HepG2 (cell line): ENCODE results near the gene CD274. TPM values are rescaled to one million over a fixed set of nuclear protein-coding genes. Genes with fewer than 3 reads are reported as not detected.

Experiments used
- ARID2 ChIP-seq: sonication (generic); formaldehyde crosslinking; IDR thresholded peaks from 2 replicates; pipeline ENCODE4 v1.8.1; 2022; ENCODE audit warnings: mild to moderate bottlenecking, missing genetic modification reagents, borderline replicate concordance
- CCDC6 ChIP-seq: sonication (generic); formaldehyde crosslinking; IDR thresholded peaks from 2 replicates; pipeline ENCODE4 v1.8.1; 2022; ENCODE audit warnings: mild to moderate bottlenecking, missing genetic modification reagents, moderate library complexity
- DMTF1 ChIP-seq: sonication (generic); formaldehyde crosslinking; IDR thresholded peaks from 2 replicates; pipeline ENCODE4 v1.4.0; 2020; ENCODE audit warnings: mild to moderate bottlenecking, missing genetic modification reagents
- GABPA ChIP-seq, 2 experiments: IDR thresholded peaks; 2 replicates each; pipeline ENCODE4 v1.6.1; 2011 to 2016; ENCODE audit warnings: low read depth in 2 of 2, low read length in 1 of 2, missing biosample characterization in 1 of 2, missing genetic modification characterization in 1 of 2
- MEF2D ChIP-seq: sonication (generic); formaldehyde crosslinking; IDR thresholded peaks from 2 replicates; pipeline ENCODE4 v1.5.1; 2020; ENCODE audit warnings: mild to moderate bottlenecking, missing genetic modification reagents
- RBM39 ChIP-seq: fragments of 200-400 bp; formaldehyde crosslinking; IDR thresholded peaks from one replicate; pipeline ENCODE4 v1.6.1; 2018; ENCODE audit warnings: antibody characterized with exemption, mild to moderate bottlenecking, low read depth, low read length; ENCODE audit not compliant: poor library complexity, severe bottlenecking
- RORA ChIP-seq: sonication (generic); formaldehyde crosslinking; IDR thresholded peaks from 2 replicates; pipeline ENCODE4 v1.5.0; 2020; ENCODE audit warnings: mild to moderate bottlenecking, missing genetic modification reagents, moderate library complexity
- SALL1 ChIP-seq: sonication (generic); formaldehyde crosslinking; IDR thresholded peaks from 2 replicates; pipeline ENCODE4 v1.8.0; 2022; ENCODE audit warnings: mild to moderate bottlenecking, missing genetic modification reagents
- SATB2 ChIP-seq: sonication (generic); formaldehyde crosslinking; IDR thresholded peaks from 2 replicates; pipeline ENCODE4 v1.5.0; 2020; ENCODE audit warnings: missing genetic modification reagents
- SNAI1 ChIP-seq: sonication (generic); formaldehyde crosslinking; IDR thresholded peaks from 2 replicates; pipeline ENCODE4 v1.5.0; 2020; ENCODE audit warnings: mild to moderate bottlenecking, missing genetic modification reagents, borderline replicate concordance
- TCF7L2 ChIP-seq: IDR thresholded peaks from 2 replicates; pipeline ENCODE4 v1.6.1; 2011; ENCODE audit warnings: mild to moderate bottlenecking, low read depth, low read length, moderate library complexity
- TOPORS ChIP-seq: sonication (generic); formaldehyde crosslinking; IDR thresholded peaks from 2 replicates; pipeline ENCODE4 v1.8.0; 2023; ENCODE audit warnings: mild to moderate bottlenecking, missing genetic modification reagents
- ZNF10 ChIP-seq: sonication (generic); formaldehyde crosslinking; IDR thresholded peaks from 2 replicates; pipeline ENCODE4 v1.4.0; 2020; ENCODE audit warnings: mild to moderate bottlenecking, low read depth, missing genetic modification reagents, borderline replicate concordance
- ZNF180 ChIP-seq: sonication (generic); formaldehyde crosslinking; IDR thresholded peaks from 2 replicates; pipeline ENCODE4 v1.4.0; 2020; ENCODE audit warnings: low read depth, missing genetic modification reagents, borderline replicate concordance
- ZSCAN20 ChIP-seq: sonication (generic); formaldehyde crosslinking; IDR thresholded peaks from 2 replicates; pipeline ENCODE4 v1.4.0; 2020; ENCODE audit warnings: missing genetic modification reagents, mild to moderate bottlenecking, borderline replicate concordance
- polyA plus RNA-seq, 8 experiments: library from polyadenylated mRNA; depleted of rRNA in 3 of 8; stranded (reverse) in 7 of 8; unstranded in 1 of 8; fragments of >200 nt; fragmentation: Illumina TruSeq in 4 of 8; extraction: Trizol in 4 of 8; gene quantifications; 2 replicates each; pipeline versions ENCODE4 v1.2.1 to v1.2.3, GENCODE V29; 2011 to 2016; ENCODE audit warnings: low read depth in 4 of 8, missing spikeins in 1 of 8, mixed read lengths in 1 of 8; ENCODE audit not compliant: insufficient read depth in 1 of 8
- total RNA-seq, 5 experiments: library from RNA; depleted of rRNA; stranded (reverse); fragments of >200 nt; fragmentation: Illumina TruSeq; extraction: Trizol; gene quantifications; 2 replicates each; pipeline ENCODE4 v1.2.3, GENCODE V29; 2016; ENCODE audit warnings: low read depth in 1 of 5
- TF ChIP-seq, protein P1 (sequence below): sonication (generic); formaldehyde crosslinking; conservative IDR thresholded peaks from 2 replicates; pipeline ENCODE4 v1.4.0; 2020; ENCODE audit warnings: mild to moderate bottlenecking, missing genetic modification reagents, moderate library complexity
- TF ChIP-seq, protein P2 (sequence below): sonication (generic); formaldehyde crosslinking; IDR thresholded peaks from 2 replicates; pipeline ENCODE4 v1.4.0; 2020; ENCODE audit warnings: missing genetic modification reagents, mild to moderate bottlenecking, borderline replicate concordance
- TF ChIP-seq, protein P3 (sequence below): sonication (generic); formaldehyde crosslinking; IDR thresholded peaks from 2 replicates; pipeline ENCODE4 v1.4.0; 2020; ENCODE audit warnings: missing genetic modification reagents

CD274 gene
- total and polyA plus RNA-seq, 2 of the 13 experiments (the other 11 are each of a cell fraction or from before 2014, with no cell fraction given) = 0.17 to 0.49 TPM

- TF ChIP-seq, protein P1, sequence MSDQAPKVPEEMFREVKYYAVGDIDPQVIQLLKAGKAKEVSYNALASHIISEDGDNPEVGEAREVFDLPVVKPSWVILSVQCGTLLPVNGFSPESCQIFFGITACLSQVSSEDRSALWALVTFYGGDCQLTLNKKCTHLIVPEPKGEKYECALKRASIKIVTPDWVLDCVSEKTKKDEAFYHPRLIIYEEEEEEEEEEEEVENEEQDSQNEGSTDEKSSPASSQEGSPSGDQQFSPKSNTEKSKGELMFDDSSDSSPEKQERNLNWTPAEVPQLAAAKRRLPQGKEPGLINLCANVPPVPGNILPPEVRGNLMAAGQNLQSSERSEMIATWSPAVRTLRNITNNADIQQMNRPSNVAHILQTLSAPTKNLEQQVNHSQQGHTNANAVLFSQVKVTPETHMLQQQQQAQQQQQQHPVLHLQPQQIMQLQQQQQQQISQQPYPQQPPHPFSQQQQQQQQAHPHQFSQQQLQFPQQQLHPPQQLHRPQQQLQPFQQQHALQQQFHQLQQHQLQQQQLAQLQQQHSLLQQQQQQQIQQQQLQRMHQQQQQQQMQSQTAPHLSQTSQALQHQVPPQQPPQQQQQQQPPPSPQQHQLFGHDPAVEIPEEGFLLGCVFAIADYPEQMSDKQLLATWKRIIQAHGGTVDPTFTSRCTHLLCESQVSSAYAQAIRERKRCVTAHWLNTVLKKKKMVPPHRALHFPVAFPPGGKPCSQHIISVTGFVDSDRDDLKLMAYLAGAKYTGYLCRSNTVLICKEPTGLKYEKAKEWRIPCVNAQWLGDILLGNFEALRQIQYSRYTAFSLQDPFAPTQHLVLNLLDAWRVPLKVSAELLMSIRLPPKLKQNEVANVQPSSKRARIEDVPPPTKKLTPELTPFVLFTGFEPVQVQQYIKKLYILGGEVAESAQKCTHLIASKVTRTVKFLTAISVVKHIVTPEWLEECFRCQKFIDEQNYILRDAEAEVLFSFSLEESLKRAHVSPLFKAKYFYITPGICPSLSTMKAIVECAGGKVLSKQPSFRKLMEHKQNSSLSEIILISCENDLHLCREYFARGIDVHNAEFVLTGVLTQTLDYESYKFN (CRISPR knock-in tag) = peak; percentile 53; the same call in 1 of the 2 replicates
- TF ChIP-seq, protein P2, sequence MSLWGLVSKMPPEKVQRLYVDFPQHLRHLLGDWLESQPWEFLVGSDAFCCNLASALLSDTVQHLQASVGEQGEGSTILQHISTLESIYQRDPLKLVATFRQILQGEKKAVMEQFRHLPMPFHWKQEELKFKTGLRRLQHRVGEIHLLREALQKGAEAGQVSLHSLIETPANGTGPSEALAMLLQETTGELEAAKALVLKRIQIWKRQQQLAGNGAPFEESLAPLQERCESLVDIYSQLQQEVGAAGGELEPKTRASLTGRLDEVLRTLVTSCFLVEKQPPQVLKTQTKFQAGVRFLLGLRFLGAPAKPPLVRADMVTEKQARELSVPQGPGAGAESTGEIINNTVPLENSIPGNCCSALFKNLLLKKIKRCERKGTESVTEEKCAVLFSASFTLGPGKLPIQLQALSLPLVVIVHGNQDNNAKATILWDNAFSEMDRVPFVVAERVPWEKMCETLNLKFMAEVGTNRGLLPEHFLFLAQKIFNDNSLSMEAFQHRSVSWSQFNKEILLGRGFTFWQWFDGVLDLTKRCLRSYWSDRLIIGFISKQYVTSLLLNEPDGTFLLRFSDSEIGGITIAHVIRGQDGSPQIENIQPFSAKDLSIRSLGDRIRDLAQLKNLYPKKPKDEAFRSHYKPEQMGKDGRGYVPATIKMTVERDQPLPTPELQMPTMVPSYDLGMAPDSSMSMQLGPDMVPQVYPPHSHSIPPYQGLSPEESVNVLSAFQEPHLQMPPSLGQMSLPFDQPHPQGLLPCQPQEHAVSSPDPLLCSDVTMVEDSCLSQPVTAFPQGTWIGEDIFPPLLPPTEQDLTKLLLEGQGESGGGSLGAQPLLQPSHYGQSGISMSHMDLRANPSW = no peak
- TF ChIP-seq ZNF10 (CRISPR knock-in tag) (no peak), TOPORS (CRISPR knock-in tag) (peak; percentile 78; the same call in 1 of the 2 replicates), MEF2D (CRISPR knock-in tag) (peak; percentile 79; the same call in 1 of the 2 replicates), ZSCAN20 (CRISPR knock-in tag) (peak; percentile 65; the same call in 1 of the 2 replicates), DMTF1 (CRISPR knock-in tag) (0 out of 2 replicates have a peak, but pooled peaks have one; percentile 25), SALL1 (CRISPR knock-in tag) (peak; percentile 75; the same call in 1 of the 2 replicates), TCF7L2 (no peak), GABPA (IDR thresholded peaks at IDR 0.05; ENCODE audit: low read depth, low read length) (peak; percentile 83), GABPA (CRISPR knock-in tag; IDR thresholded peaks at IDR 0.05; ENCODE audit: low read depth) (peak; percentile 95), SATB2 (CRISPR knock-in tag) (0 out of 2 replicates have a peak, but pooled peaks have one; percentile 73), RBM39 (peak; percentile 82), ARID2 (CRISPR knock-in tag) (peak; percentile 86; the same call in 1 of the 2 replicates), SNAI1 (0 out of 2 replicates have a peak, but pooled peaks have one; percentile 34), CCDC6 (peak; percentile 13; the same call in 1 of the 2 replicates), ZNF180 (no peak), RORA (CRISPR knock-in tag) (no peak)
- TF ChIP-seq, protein P3, sequence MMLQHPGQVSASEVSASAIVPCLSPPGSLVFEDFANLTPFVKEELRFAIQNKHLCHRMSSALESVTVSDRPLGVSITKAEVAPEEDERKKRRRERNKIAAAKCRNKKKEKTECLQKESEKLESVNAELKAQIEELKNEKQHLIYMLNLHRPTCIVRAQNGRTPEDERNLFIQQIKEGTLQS (CRISPR knock-in tag) = peak; percentile 53; the same call in 1 of the 2 replicates
These were observed 12.8 kb upstream of the CD274 start, which contains the start of gene PLGRKT (continued) for GRCh38 chr9:5437254-5438216.
